ENCODE measurements around the gene B3GAT1.

The B3GAT1 gene

GRCh38 chr11:134330611-134331353 lies 81.3 kb downstream of the B3GAT1 start:
- DNase-seq (ENCODE audit: low read depth) = no peak
- H3K4me3 ChIP-seq (ENCODE audit: low read depth, low read length) = peak overlapping the region; percentile 40
